Astrocyte (in vitro differentiated cells and primary cell): ENCODE data around the gene GTF3C1. TPM values are rescaled to one million over a fixed set of nuclear protein-coding genes. Genes with fewer than 3 reads are reported as not detected.
"Not testable (repeated sequence)": the region's sequence is repeated elsewhere in the genome, so short reads cannot be mapped to it uniquely, and the experiment has no call there.

Experiments
- DNase-seq: peaks from one replicate; pipeline ENCODE4 v3.0.0-alpha.2; 2010; ENCODE audit warnings: low read depth
- FAIRE-seq: peaks from 2 replicates; lab custom pipeline; 2011; peaks lifted over from hg19 to GRCh38; lab: Jason Lieb, UNC
- H2AFZ ChIP-seq: 2 replicates; pipeline ENCODE4 v1.6.0; 2012; ENCODE audit warnings: low read depth, low read length, inconsistent platforms
- H3K27ac ChIP-seq: 2 replicates; pipeline ENCODE4 v1.5.1; 2011; ENCODE audit warnings: low read depth, low read length, inconsistent platforms
- H3K27me3 ChIP-seq: 2 replicates; pipeline ENCODE4 v1.6.0; 2011; ENCODE audit warnings: low read length, inconsistent platforms; ENCODE audit not compliant: insufficient read depth
- H3K36me3 ChIP-seq: 2 replicates; pipeline ENCODE4 v1.5.1; 2011; ENCODE audit warnings: low read length, inconsistent platforms; ENCODE audit not compliant: insufficient read depth
- H3K4me1 ChIP-seq: 2 replicates; pipeline ENCODE4 v1.5.1; 2011; ENCODE audit warnings: low read length, inconsistent platforms; ENCODE audit not compliant: insufficient read depth
- H3K4me2 ChIP-seq: 2 replicates; pipeline ENCODE4 v1.6.0; 2012; ENCODE audit warnings: low read length, inconsistent platforms
- H3K4me3 ChIP-seq: 2 replicates; pipeline ENCODE4 v1.5.1; 2011; ENCODE audit warnings: low read depth, mild to moderate bottlenecking, low read length, inconsistent platforms; ENCODE audit not compliant: insufficient read depth
- H3K79me2 ChIP-seq: 2 replicates; pipeline ENCODE4 v1.6.0; 2012; ENCODE audit warnings: mild to moderate bottlenecking, low read length, inconsistent platforms; ENCODE audit not compliant: insufficient read depth
- H3K9ac ChIP-seq: 2 replicates; pipeline ENCODE4 v1.6.0; 2012; ENCODE audit warnings: mild to moderate bottlenecking, low read length, inconsistent platforms
- H3K9me3 ChIP-seq: 2 replicates; pipeline ENCODE4 v1.5.1; 2012; ENCODE audit warnings: low read depth, mild to moderate bottlenecking, low read length, inconsistent platforms; ENCODE audit not compliant: insufficient read depth
- H4K20me1 ChIP-seq: 2 replicates; pipeline ENCODE4 v1.6.0; 2012; ENCODE audit warnings: low read length, inconsistent platforms; ENCODE audit not compliant: insufficient read depth
- H3K27ac Mint-ChIP-seq: one replicate; pipeline ENCODE4 v1.8.0; 2021; ENCODE audit warnings: mild to moderate bottlenecking, mixed read lengths; ENCODE audit not compliant: unreplicated experiment
- H3K27me3 Mint-ChIP-seq: one replicate; pipeline ENCODE4 v1.8.0; 2021; ENCODE audit warnings: low read depth, mixed read lengths; ENCODE audit not compliant: unreplicated experiment
- H3K36me3 Mint-ChIP-seq: one replicate; pipeline ENCODE4 v1.8.0; 2021; ENCODE audit warnings: low read depth, mixed read lengths; ENCODE audit not compliant: unreplicated experiment
- H3K4me1 Mint-ChIP-seq: one replicate; pipeline ENCODE4 v1.8.0; 2021; ENCODE audit warnings: low read depth, mixed read lengths; ENCODE audit not compliant: unreplicated experiment
- H3K4me3 Mint-ChIP-seq: one replicate; pipeline ENCODE4 v1.8.0; 2021; ENCODE audit warnings: mild to moderate bottlenecking, moderate library complexity, mixed read lengths; ENCODE audit not compliant: unreplicated experiment
- H3K9me3 Mint-ChIP-seq: one replicate; pipeline ENCODE4 v1.8.0; 2021; ENCODE audit warnings: mild to moderate bottlenecking, mixed read lengths; ENCODE audit not compliant: unreplicated experiment
- EZH2 ChIP-seq: IDR thresholded peaks from 2 replicates; pipeline ENCODE4 v1.6.1; 2012; ENCODE audit warnings: mild to moderate bottlenecking, low read length, inconsistent platforms; ENCODE audit not compliant: insufficient read depth
- total RNA-seq: library from RNA; stranded (reverse); gene quantifications from 2 replicates; pipeline ENCODE4 v1.2.1, GENCODE V29; 2021
- TF ChIP-seq, protein P1 (sequence below): IDR thresholded peaks from 2 replicates; pipeline ENCODE4 v1.5.1; 2011; ENCODE audit warnings: low read depth, mild to moderate bottlenecking, inconsistent platforms, low read length, moderate library complexity; ENCODE audit not compliant: insufficient read depth

GTF3C1 gene
- total RNA-seq, 1 donor from 2014 or later, result 103 TPM

GRCh38 chr16:27436065-27436464 is 113.6 kb downstream of the GTF3C1 start:
- TF ChIP-seq, protein P1, sequence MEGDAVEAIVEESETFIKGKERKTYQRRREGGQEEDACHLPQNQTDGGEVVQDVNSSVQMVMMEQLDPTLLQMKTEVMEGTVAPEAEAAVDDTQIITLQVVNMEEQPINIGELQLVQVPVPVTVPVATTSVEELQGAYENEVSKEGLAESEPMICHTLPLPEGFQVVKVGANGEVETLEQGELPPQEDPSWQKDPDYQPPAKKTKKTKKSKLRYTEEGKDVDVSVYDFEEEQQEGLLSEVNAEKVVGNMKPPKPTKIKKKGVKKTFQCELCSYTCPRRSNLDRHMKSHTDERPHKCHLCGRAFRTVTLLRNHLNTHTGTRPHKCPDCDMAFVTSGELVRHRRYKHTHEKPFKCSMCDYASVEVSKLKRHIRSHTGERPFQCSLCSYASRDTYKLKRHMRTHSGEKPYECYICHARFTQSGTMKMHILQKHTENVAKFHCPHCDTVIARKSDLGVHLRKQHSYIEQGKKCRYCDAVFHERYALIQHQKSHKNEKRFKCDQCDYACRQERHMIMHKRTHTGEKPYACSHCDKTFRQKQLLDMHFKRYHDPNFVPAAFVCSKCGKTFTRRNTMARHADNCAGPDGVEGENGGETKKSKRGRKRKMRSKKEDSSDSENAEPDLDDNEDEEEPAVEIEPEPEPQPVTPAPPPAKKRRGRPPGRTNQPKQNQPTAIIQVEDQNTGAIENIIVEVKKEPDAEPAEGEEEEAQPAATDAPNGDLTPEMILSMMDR, result no peak
- no peak for TF ChIP-seq EZH2
- no peak for FAIRE-seq

GRCh38 chr16:27435146-27435545 is 114.6 kb downstream of the GTF3C1 start:
- FAIRE-seq, H3K27ac ChIP-seq, H3K9me3 Mint-ChIP-seq, H3K4me3 ChIP-seq, H3K9ac ChIP-seq, H3K4me3 Mint-ChIP-seq, H2AFZ ChIP-seq, DNase-seq, H3K79me2 ChIP-seq, H3K36me3 ChIP-seq, H3K36me3 Mint-ChIP-seq, H3K27me3 Mint-ChIP-seq, H3K9me3 ChIP-seq, H3K27ac Mint-ChIP-seq, H3K27me3 ChIP-seq, H4K20me1 ChIP-seq, H3K4me2 ChIP-seq: not testable (repeated sequence)
- H3K4me1 Mint-ChIP-seq, result peaks cover 22% of the 10 kb centered on the region
- H3K4me1 ChIP-seq, result peaks cover 12% of the 10 kb centered on the region

More at GRCh38 chr16:27436065-27436464, 113.6 kb downstream of the GTF3C1 start:
- Histone ChIP-seq H2AFZ (no peak overlapping the region), H3K36me3 (no peaks in the 10 kb centered on the region), H3K27me3 (no peaks in the 10 kb centered on the region), H3K9me3 (no peaks in the 10 kb centered on the region), H3K79me2 (no peaks in the 10 kb centered on the region), H4K20me1 (no peaks in the 10 kb centered on the region), H3K9ac (no peak overlapping the region), H3K4me3 (no peak overlapping the region), H3K4me1 (peaks cover 12% of the 10 kb centered on the region), H3K4me2 (no peak overlapping the region), H3K27ac (no peak overlapping the region)
- H3K27me3 Mint-ChIP-seq, result peaks cover 2% of the 10 kb centered on the region
- peaks cover 3% of the 10 kb centered on the region for H3K36me3 Mint-ChIP-seq
- peaks cover 18% of the 10 kb centered on the region for H3K4me1 Mint-ChIP-seq
- no peak for DNase-seq
- no peak overlapping the region for H3K27ac Mint-ChIP-seq
- H3K9me3 Mint-ChIP-seq, result no peaks in the 10 kb centered on the region
- H3K4me3 Mint-ChIP-seq, result no peak overlapping the region

GRCh38 chr16:27434141-27435051 is 115.3 kb downstream of the GTF3C1 start:
- H3K4me3 ChIP-seq, result no peak overlapping the region
- no peaks in the 10 kb centered on the region for H3K36me3 ChIP-seq
- H3K36me3 Mint-ChIP-seq, result peaks cover 4% of the 10 kb centered on the region
- peaks cover 2% of the 10 kb centered on the region for H3K27me3 Mint-ChIP-seq
- H3K9me3 Mint-ChIP-seq, result no peaks in the 10 kb centered on the region
- no peak overlapping the region for H3K9ac ChIP-seq
- no peak overlapping the region for H3K27ac ChIP-seq
- no peak overlapping the region for H3K4me2 ChIP-seq
- FAIRE-seq (no peak), DNase-seq (no peak)
- no peak overlapping the region for H2AFZ ChIP-seq
- H3K27ac Mint-ChIP-seq, result no peak overlapping the region
- H3K27me3 ChIP-seq, result no peaks in the 10 kb centered on the region
- H3K4me1 Mint-ChIP-seq, result peaks cover 22% of the 10 kb centered on the region
- no peaks in the 10 kb centered on the region for H4K20me1 ChIP-seq
- no peaks in the 10 kb centered on the region for H3K79me2 ChIP-seq
- H3K4me3 Mint-ChIP-seq, result no peak overlapping the region
- no peaks in the 10 kb centered on the region for H3K9me3 ChIP-seq
- H3K4me1 ChIP-seq, result peaks cover 12% of the 10 kb centered on the region
- TF ChIP-seq, protein P1, result no peak
- TF ChIP-seq EZH2, result no peak
